Measurements from ENCODE around the gene PKMYT1.
"Not testable (repeated sequence)": the region's sequence is repeated elsewhere in the genome, so short reads cannot be mapped to it uniquely, and the experiment has no call there.

Gene PKMYT1

GRCh38 chr16:2928796-2929195, 51.5 kb downstream of the PKMYT1 start:
- Histone ChIP-seq H3K27me3 (ENCODE audit: control insufficient read depth in 5 of 5, insufficient read depth in 4 of 5, low read length in 5 of 5) (no peaks in the 10 kb centered on the region), H3K9ac (ENCODE audit: low read length in 5 of 5) (no peak overlapping the region), H3K4me3 (ENCODE audit: low read depth in 1 of 5, low read length in 5 of 5) (no peak overlapping the region), H3K4me1 (ENCODE audit: control insufficient read depth in 5 of 5, insufficient read depth in 5 of 5, low read length in 5 of 5) (peaks cover 1 to 8% (median 7%) of the 10 kb centered on the region in 5 donors), H3K36me3 (ENCODE audit: control insufficient read depth in 5 of 5, insufficient read depth in 5 of 5, low read length in 5 of 5) (peaks cover 0 to 42% (median 32%) of the 10 kb centered on the region in 5 donors), H3K27ac (ENCODE audit: low read depth, low read length) (no peak overlapping the region), H3K9me3 (ENCODE audit: control insufficient read depth in 5 of 5, low read length in 5 of 5) (no peaks in the 10 kb centered on the region)

DNA sequence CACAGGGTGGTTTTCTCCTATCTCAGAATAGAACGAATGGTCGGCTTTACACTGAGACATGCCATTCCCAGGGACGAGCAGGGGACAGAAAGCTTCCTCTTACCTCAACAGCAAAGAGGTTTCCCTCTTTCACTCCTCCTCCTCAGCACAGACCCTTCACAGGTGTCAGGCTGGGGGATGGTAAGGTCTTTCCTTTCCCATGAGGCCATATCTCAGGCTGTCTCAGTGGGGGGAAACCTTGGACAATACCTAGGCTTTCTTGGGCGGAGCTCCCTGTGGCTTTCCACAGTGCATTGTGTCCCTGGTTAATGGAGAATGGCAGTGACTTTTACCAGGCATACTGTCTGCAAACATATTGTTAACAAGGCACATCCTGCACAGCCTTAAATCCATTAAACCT, 52.1 kb downstream of the PKMYT1 start:
- not testable (repeated sequence) for H3K4me3 ChIP-seq (ENCODE audit: low read depth in 1 of 5, low read length in 5 of 5); H3K9me3 ChIP-seq (ENCODE audit: control insufficient read depth in 5 of 5, low read length in 5 of 5); H3K9ac ChIP-seq (ENCODE audit: low read length in 5 of 5); H3K27me3 ChIP-seq (ENCODE audit: control insufficient read depth in 5 of 5, insufficient read depth in 4 of 5, low read length in 5 of 5); H3K4me1 ChIP-seq (ENCODE audit: control insufficient read depth in 5 of 5, insufficient read depth in 5 of 5, low read length in 5 of 5); H3K27ac ChIP-seq (ENCODE audit: low read depth, low read length)
- H3K36me3 ChIP-seq (ENCODE audit: control insufficient read depth in 5 of 5, insufficient read depth in 5 of 5, low read length in 5 of 5): peaks cover 0 to 36% (median 26%) of the 10 kb centered on the region in 5 donors

- H3K27me3 ChIP-seq (ENCODE audit: control insufficient read depth in 5 of 5, insufficient read depth in 4 of 5, low read length in 5 of 5): no peaks in the 10 kb centered on the region
- H3K9me3 ChIP-seq (ENCODE audit: control insufficient read depth in 5 of 5, low read length in 5 of 5): no peaks in the 10 kb centered on the region
- peak overlapping the region in 4 of 5 donors; percentile 40 to 56 (median 52) for H3K4me3 ChIP-seq (ENCODE audit: low read depth in 1 of 5, low read length in 5 of 5)
- peak overlapping the region in 1 of 5 donors; percentile 14 for H3K9ac ChIP-seq (ENCODE audit: low read length in 5 of 5)
- peaks cover 1 to 8% (median 7%) of the 10 kb centered on the region in 5 donors for H3K4me1 ChIP-seq (ENCODE audit: control insufficient read depth in 5 of 5, insufficient read depth in 5 of 5, low read length in 5 of 5)
- no peak overlapping the region for H3K27ac ChIP-seq (ENCODE audit: low read depth, low read length)
- peaks cover 0 to 35% (median 28%) of the 10 kb centered on the region in 5 donors for H3K36me3 ChIP-seq (ENCODE audit: control insufficient read depth in 5 of 5, insufficient read depth in 5 of 5, low read length in 5 of 5)
Measured at GRCh38 chr16:2927010-2927646, 53.1 kb downstream of the PKMYT1 start.

- H3K4me1 ChIP-seq (ENCODE audit: control insufficient read depth in 5 of 5, insufficient read depth in 5 of 5, low read length in 5 of 5): peaks cover 1 to 8% (median 7%) of the 10 kb centered on the region in 5 donors
- peak overlapping the region in 4 of 5 donors; percentile 40 to 56 (median 52) for H3K4me3 ChIP-seq (ENCODE audit: low read depth in 1 of 5, low read length in 5 of 5)
- H3K9ac ChIP-seq (ENCODE audit: low read length in 5 of 5): peak overlapping the region in 1 of 5 donors; percentile 47
- no peaks in the 10 kb centered on the region for H3K27me3 ChIP-seq (ENCODE audit: control insufficient read depth in 5 of 5, insufficient read depth in 4 of 5, low read length in 5 of 5)
- no peaks in the 10 kb centered on the region for H3K9me3 ChIP-seq (ENCODE audit: control insufficient read depth in 5 of 5, low read length in 5 of 5)
- no peak overlapping the region for H3K27ac ChIP-seq (ENCODE audit: low read depth, low read length)
- H3K36me3 ChIP-seq (ENCODE audit: control insufficient read depth in 5 of 5, insufficient read depth in 5 of 5, low read length in 5 of 5): peaks cover 0 to 37% (median 28%) of the 10 kb centered on the region in 5 donors
Measured at GRCh38 chr16:2926650-2926999, 53.6 kb downstream of the PKMYT1 start.

DNA sequence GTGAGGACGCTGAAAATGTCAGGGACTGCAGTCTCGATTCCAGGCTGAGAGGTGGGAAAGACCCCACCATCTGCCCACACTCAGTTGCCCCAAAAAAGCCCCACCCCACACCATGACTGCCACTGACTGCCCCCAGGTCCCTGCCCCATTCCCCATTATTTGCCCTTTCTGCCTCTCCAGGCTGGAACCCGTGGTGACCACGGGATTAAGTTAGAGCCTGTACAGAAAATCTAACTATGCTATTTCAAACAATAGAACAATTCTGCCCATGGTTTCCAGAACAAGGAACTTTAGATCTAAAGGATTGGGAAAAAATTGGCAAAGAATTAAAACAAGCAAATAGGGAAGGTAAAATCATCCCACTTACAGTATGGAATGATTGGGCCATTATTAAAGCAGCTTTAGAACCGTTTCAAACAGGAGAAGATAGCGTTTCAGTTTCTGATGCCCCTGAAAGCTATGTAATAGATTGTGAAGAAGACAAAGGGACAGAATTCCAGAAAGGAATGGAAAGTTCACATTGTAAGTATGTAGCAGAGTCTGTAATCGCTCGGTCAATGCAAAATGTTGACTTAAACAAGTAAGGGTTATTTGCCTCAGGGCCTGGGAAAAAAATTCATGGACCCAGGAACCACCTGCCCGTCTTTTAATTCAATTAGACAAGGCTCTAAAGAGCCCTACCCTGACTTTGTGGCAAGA, 54.1 kb downstream of the PKMYT1 start:
- H3K27me3 ChIP-seq (ENCODE audit: control insufficient read depth in 5 of 5, insufficient read depth in 4 of 5, low read length in 5 of 5): no peaks in the 10 kb centered on the region
- H3K9ac ChIP-seq (ENCODE audit: low read length in 5 of 5): no peak overlapping the region
- H3K27ac ChIP-seq (ENCODE audit: low read depth, low read length): no peak overlapping the region
- H3K4me1 ChIP-seq (ENCODE audit: control insufficient read depth in 5 of 5, insufficient read depth in 5 of 5, low read length in 5 of 5): peaks cover 1 to 8% (median 7%) of the 10 kb centered on the region in 5 donors
- no peaks in the 10 kb centered on the region for H3K9me3 ChIP-seq (ENCODE audit: control insufficient read depth in 5 of 5, low read length in 5 of 5)
- H3K4me3 ChIP-seq (ENCODE audit: low read depth in 1 of 5, low read length in 5 of 5): no peak overlapping the region
- H3K36me3 ChIP-seq (ENCODE audit: control insufficient read depth in 5 of 5, insufficient read depth in 5 of 5, low read length in 5 of 5): peaks cover 0 to 33% (median 24%) of the 10 kb centered on the region in 5 donors

DNA sequence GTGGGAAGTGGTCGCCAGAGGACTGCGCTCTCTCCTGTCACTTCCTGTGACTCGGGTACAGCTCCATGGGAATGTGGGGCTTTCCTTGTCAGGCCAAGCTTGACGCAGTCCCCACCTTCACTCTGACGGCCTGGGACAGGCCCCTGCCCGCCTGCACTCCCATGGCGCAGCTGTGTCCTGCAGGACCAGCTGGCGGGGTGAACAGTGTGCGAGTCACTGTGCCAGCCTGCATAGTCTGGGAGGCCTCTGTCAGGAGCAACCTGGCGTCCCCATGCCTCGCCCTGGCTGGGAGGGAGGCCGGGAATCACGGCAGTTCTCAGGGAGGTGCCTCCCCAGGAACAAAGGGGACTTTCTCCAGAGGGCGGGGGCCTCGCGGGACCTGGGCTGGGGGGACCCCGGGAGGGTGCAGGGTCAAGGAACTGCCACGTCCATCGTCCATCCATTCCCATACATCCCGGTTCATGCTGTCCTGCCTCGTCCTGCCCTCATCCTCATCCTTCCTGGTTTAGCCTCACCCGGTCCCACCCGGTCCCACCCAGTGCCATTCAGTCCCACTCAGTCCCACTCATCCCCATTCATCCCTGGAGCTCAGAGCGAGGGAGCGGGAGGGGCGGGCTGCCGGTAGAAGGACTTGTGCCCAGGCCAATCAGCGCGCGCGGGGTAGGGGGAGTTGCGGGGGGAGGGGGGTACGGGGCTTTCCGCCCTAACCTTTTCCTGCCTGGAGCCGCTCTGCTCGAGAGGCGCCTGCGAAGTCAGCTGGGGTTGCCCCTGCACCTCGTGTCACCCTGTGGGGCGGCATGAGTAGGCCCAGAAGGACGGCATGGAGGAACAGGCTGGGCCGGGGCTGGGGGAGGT, 55.1 kb downstream of the PKMYT1 start:
- peaks cover 1 to 8% (median 7%) of the 10 kb centered on the region in 5 donors for H3K4me1 ChIP-seq (ENCODE audit: control insufficient read depth in 5 of 5, insufficient read depth in 5 of 5, low read length in 5 of 5)
- H3K4me3 ChIP-seq (ENCODE audit: low read depth in 1 of 5, low read length in 5 of 5): no peak overlapping the region
- no peaks in the 10 kb centered on the region for H3K27me3 ChIP-seq (ENCODE audit: control insufficient read depth in 5 of 5, insufficient read depth in 4 of 5, low read length in 5 of 5)
- H3K27ac ChIP-seq (ENCODE audit: low read depth, low read length): no peak overlapping the region
- H3K9me3 ChIP-seq (ENCODE audit: control insufficient read depth in 5 of 5, low read length in 5 of 5): no peaks in the 10 kb centered on the region
- peaks cover 0 to 23% (median 20%) of the 10 kb centered on the region in 5 donors for H3K36me3 ChIP-seq (ENCODE audit: control insufficient read depth in 5 of 5, insufficient read depth in 5 of 5, low read length in 5 of 5)
- H3K9ac ChIP-seq (ENCODE audit: low read length in 5 of 5): no peak overlapping the region

- H3K4me3 ChIP-seq (ENCODE audit: low read depth in 1 of 5, low read length in 5 of 5): no peak overlapping the region
- H3K9ac ChIP-seq (ENCODE audit: low read length in 5 of 5): no peak overlapping the region
- no peaks in the 10 kb centered on the region for H3K27me3 ChIP-seq (ENCODE audit: control insufficient read depth in 5 of 5, insufficient read depth in 4 of 5, low read length in 5 of 5)
- H3K9me3 ChIP-seq (ENCODE audit: control insufficient read depth in 5 of 5, low read length in 5 of 5): no peaks in the 10 kb centered on the region
- no peak overlapping the region for H3K27ac ChIP-seq (ENCODE audit: low read depth, low read length)
- H3K4me1 ChIP-seq (ENCODE audit: control insufficient read depth in 5 of 5, insufficient read depth in 5 of 5, low read length in 5 of 5): peaks cover 1 to 16% (median 15%) of the 10 kb centered on the region in 5 donors
- H3K36me3 ChIP-seq (ENCODE audit: control insufficient read depth in 5 of 5, insufficient read depth in 5 of 5, low read length in 5 of 5): peaks cover 0 to 16% (median 11%) of the 10 kb centered on the region in 5 donors
Measured at GRCh38 chr16:2923481-2923880, 56.8 kb downstream of the PKMYT1 start.

Measured in subcutaneous abdominal adipose tissue (tissue), 5 donors.